Measurements from ENCODE around the gene RLBP1. TPM values are rescaled to one million over a fixed set of nuclear protein-coding genes. Genes with fewer than 3 reads are reported as not detected.

Gene RLBP1
- total RNA-seq, 4 donors from 2014 or later, result not detected

DNA sequence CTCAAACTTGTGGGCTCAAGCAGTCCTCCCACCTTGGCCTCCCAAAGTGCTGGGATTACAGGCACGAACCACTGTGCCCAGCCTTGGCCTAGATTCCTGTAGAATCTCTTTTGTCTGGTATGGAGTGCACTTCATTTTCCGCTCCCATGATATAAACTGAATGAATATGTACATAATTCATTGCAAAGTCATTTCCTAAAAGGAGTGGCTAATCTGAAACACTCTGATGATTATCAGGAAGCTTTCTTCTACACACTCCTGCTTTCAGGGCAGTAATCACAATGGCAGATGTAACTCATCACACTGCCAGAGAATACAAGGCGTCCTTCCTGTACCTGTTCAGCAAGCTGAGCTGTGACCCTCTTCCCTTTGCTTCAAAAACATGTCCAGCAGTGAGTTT, 28.6 kb downstream of the RLBP1 start:
- in situ Hi-C loops (cut with MboI; ENCODE audit: low pct_ligation_motif_present in 1 of 4, low pct_unique_long_range_greater_than_20kb in 1 of 4, low sequenced_read_pairs in 3 of 4) (loop anchor here in 2 of 4 donors (25.0 kb wide), 2 partner anchors 130 to 280 kb away; partner anchors contain the start of gene MFGE8 (in 1 of the 2)), intact Hi-C loops (cut with DNase I; ENCODE audit: low total_unique reads) (no loop called here)
- DNase-seq, result no peak
- Histone ChIP-seq H3K4me3 (no peak overlapping the region), H3K36me3 (peaks cover 0 to 61% (median 28%) of the 10 kb centered on the region in 4 donors), H3K27ac (no peak overlapping the region), H3K27me3 (no peaks in the 10 kb centered on the region), H3K9me3 (no peaks in the 10 kb centered on the region), H3K4me1 (peaks cover 5 to 15% (median 11%) of the 10 kb centered on the region in 4 donors)
- 84 to 100% methylated on average over 1 to 3 of the region's 3 CpGs for WGBS, 2 donors (ENCODE audit: low coverage in 1 of 2)
- TF ChIP-seq CTCF (IDR thresholded peaks at IDR 0.05), result no peak
- TF ChIP-seq POLR2A (IDR thresholded peaks at IDR 0.05), result no peak
- no peak for TF ChIP-seq POLR2AphosphoS5 (IDR thresholded peaks at IDR 0.05)

GRCh38 chr15:89192136-89192535, 29.2 kb downstream of the RLBP1 start:
- intact Hi-C loops (cut with DNase I; ENCODE audit: low total_unique reads), result no loop called here
- peaks cover 5 to 9% (median 6%) of the 10 kb centered on the region in 4 donors for H3K4me1 ChIP-seq
- H3K4me3 ChIP-seq, result no peak overlapping the region
- TF ChIP-seq CTCF (IDR thresholded peaks at IDR 0.05) (no peak), POLR2A (IDR thresholded peaks at IDR 0.05) (no peak), EP300 (IDR thresholded peaks at IDR 0.05; ENCODE audit: low read depth) (no peak), POLR2AphosphoS5 (IDR thresholded peaks at IDR 0.05) (no peak)
- 70 to 73% methylated on average over 2 of the region's 2 CpGs for WGBS, 2 donors (ENCODE audit: low coverage in 1 of 2)
- H3K36me3 ChIP-seq, result peaks cover 0 to 67% (median 29%) of the 10 kb centered on the region in 4 donors
- H3K27ac ChIP-seq, result no peak overlapping the region
- in situ Hi-C loops (cut with MboI; ENCODE audit: low pct_ligation_motif_present in 1 of 4, low pct_unique_long_range_greater_than_20kb in 1 of 4, low sequenced_read_pairs in 3 of 4), result loop anchor here in 2 of 4 donors (25.0 kb wide), 2 partner anchors 130 to 280 kb away; partner anchors contain the start of gene MFGE8 (in 1 of the 2)
- no peaks in the 10 kb centered on the region for H3K27me3 ChIP-seq
- no peaks in the 10 kb centered on the region for H3K9me3 ChIP-seq
- DNase-seq, result no peak

DNA sequence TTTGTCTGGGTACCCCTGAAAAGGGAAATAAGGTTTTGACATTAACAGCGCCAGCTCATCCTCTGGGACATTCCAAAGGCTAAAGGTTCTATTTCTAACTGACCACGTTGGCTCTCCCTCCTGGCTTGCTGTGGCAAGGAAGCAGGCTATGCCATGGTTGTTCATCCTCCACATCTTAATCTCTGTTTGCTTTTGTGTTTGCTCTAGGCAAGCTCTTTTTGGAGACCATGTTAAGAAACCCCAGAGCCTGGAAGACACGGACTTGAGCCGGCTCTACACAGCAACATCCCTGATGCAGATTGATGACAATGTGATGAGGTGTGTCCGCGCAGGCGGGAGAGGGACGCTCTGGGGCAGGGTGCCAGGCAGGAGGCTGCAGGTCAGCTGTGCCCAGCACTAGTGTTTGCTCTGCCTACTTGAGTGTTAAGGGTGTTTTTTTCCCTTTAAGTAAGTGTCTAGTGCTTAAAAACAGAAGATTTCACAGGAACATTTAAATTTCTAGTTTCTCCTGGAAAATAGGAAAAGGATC, 33.3 kb downstream of the RLBP1 start:
- no peak overlapping the region for H3K27ac ChIP-seq
- no peak for DNase-seq
- intact Hi-C loops (cut with DNase I; ENCODE audit: low total_unique reads), result no loop called here
- 93 to 100% methylated on average over 1 to 8 of the region's 8 CpGs for WGBS, 2 donors (ENCODE audit: low coverage in 1 of 2)
- TF ChIP-seq EP300 (IDR thresholded peaks at IDR 0.05; ENCODE audit: low read depth), result no peak
- no peak for TF ChIP-seq POLR2AphosphoS5 (IDR thresholded peaks at IDR 0.05)
- TF ChIP-seq CTCF (IDR thresholded peaks at IDR 0.05), result no peak
- no peaks in the 10 kb centered on the region for H3K27me3 ChIP-seq
- H3K4me1 ChIP-seq, result no peaks in the 10 kb centered on the region
- in situ Hi-C loops (cut with MboI; ENCODE audit: low pct_ligation_motif_present in 1 of 4, low pct_unique_long_range_greater_than_20kb in 1 of 4, low sequenced_read_pairs in 3 of 4), result loop anchor here in 2 of 4 donors (25.0 kb wide), 2 partner anchors 126 to 276 kb away; partner anchors contain the start of gene MFGE8 (in 1 of the 2)
- no peak overlapping the region for H3K4me3 ChIP-seq
- no peaks in the 10 kb centered on the region for H3K9me3 ChIP-seq
- H3K36me3 ChIP-seq, result peaks cover 0 to 52% (median 25%) of the 10 kb centered on the region in 4 donors

GRCh38 chr15:89187301-89187985, 33.9 kb downstream of the RLBP1 start:
- WGBS, 2 donors (ENCODE audit: low coverage in 1 of 2), result 85 to 88% methylated on average over 5 to 9 of the region's 9 CpGs
- H3K4me3 ChIP-seq, result no peak overlapping the region
- in situ Hi-C loops (cut with MboI; ENCODE audit: low pct_ligation_motif_present in 1 of 4, low pct_unique_long_range_greater_than_20kb in 1 of 4, low sequenced_read_pairs in 3 of 4), result loop anchor here in 2 of 4 donors (25.0 kb wide), 2 partner anchors 125 to 275 kb away; partner anchors contain the start of gene MFGE8 (in 1 of the 2)
- H3K9me3 ChIP-seq, result no peaks in the 10 kb centered on the region
- H3K27ac ChIP-seq, result no peak overlapping the region
- DNase-seq, result no peak
- H3K4me1 ChIP-seq, result no peaks in the 10 kb centered on the region
- TF ChIP-seq POLR2AphosphoS5 (IDR thresholded peaks at IDR 0.05) (no peak), EP300 (IDR thresholded peaks at IDR 0.05; ENCODE audit: low read depth) (no peak), POLR2A (IDR thresholded peaks at IDR 0.05) (no peak), CTCF (IDR thresholded peaks at IDR 0.05) (no peak)
- intact Hi-C loops (cut with DNase I; ENCODE audit: low total_unique reads), result no loop called here
- H3K36me3 ChIP-seq, result peaks cover 0 to 49% (median 23%) of the 10 kb centered on the region in 4 donors
- no peaks in the 10 kb centered on the region for H3K27me3 ChIP-seq

Measured in transverse colon (tissue), 4 donors.